NCI-H2171 treated with DMSO at 0.1 percent for 48 hours (cell line): ENCODE data around the gene PCDHB14.
"Not testable (repeated sequence)": the region's sequence is repeated elsewhere in the genome, so short reads cannot be mapped to it uniquely, and the experiment has no call there.

Experiments used
- DNase-seq: peaks from one replicate; lab custom pipeline; 2025; lab: John Stamatoyannopoulos, UW

Gene PCDHB14

GRCh38 chr5:141210281-141210680 is 12.9 kb upstream of the PCDHB14 start:
- not testable (repeated sequence) for DNase-seq

- not testable (repeated sequence) for DNase-seq
These were observed 12.3 kb upstream of the PCDHB14 start for GRCh38 chr5:141210849-141211248.

GRCh38 chr5:141213656-141214339 is 9.3 kb upstream of the PCDHB14 start, which contains the start of gene PCDHB13:
Gene PCDHB13, plus strand, starts transcription at chr5:141213919. Its CDS starts 205 bp downstream, at chr5:141214124.
- DNase-seq: not testable (repeated sequence)

GRCh38 chr5:141214583-141214982 is 8.6 kb upstream of the PCDHB14 start:
- DNase-seq: not testable (repeated sequence)

- DNase-seq: not testable (repeated sequence)
These were observed 7.6 kb upstream of the PCDHB14 start for GRCh38 chr5:141215504-141215903.

GRCh38 chr5:141216035-141216434 is 7.1 kb upstream of the PCDHB14 start:
- DNase-seq: not testable (repeated sequence)

GRCh38 chr5:141224844-141225243 is 1.7 kb downstream of the PCDHB14 start:
- not testable (repeated sequence) for DNase-seq

GRCh38 chr5:141225421-141225820 is 2.3 kb downstream of the PCDHB14 start:
- DNase-seq: not testable (repeated sequence)

GRCh38 chr5:141234109-141234667 is 11.0 kb downstream of the PCDHB14 start:
- DNase-seq: no peak

GRCh38 chr5:141235922-141236321 is 12.8 kb downstream of the PCDHB14 start:
- not testable (repeated sequence) for DNase-seq

- DNase-seq: no peak
These were observed 13.6 kb downstream of the PCDHB14 start for GRCh38 chr5:141236516-141237313.

- DNase-seq: no peak
These were observed 18.4 kb downstream of the PCDHB14 start for GRCh38 chr5:141241496-141241895.

- DNase-seq: no peak
These were observed 22.1 kb downstream of the PCDHB14 start, which contains the start of gene PCDHB15 for GRCh38 chr5:141245250-141245717. Gene PCDHB15, plus strand, starts transcription at chr5:141245395. Its CDS starts 184 bp downstream, at chr5:141245579.

GRCh38 chr5:141246971-141247370 is 23.8 kb downstream of the PCDHB14 start:
- DNase-seq: not testable (repeated sequence)

GRCh38 chr5:141247434-141247833 is 24.3 kb downstream of the PCDHB14 start:
- DNase-seq: not testable (repeated sequence)

- DNase-seq: peak; percentile 18
These were observed 27.4 kb downstream of the PCDHB14 start for GRCh38 chr5:141250576-141250975.

GRCh38 chr5:141258464-141258863 is 35.3 kb downstream of the PCDHB14 start:
- no peak for DNase-seq

- DNase-seq: no peak
These were observed 35.8 kb downstream of the PCDHB14 start for GRCh38 chr5:141258948-141259347.

GRCh38 chr5:141260458-141261237 is 37.5 kb downstream of the PCDHB14 start:
- peak; percentile 5 for DNase-seq

- DNase-seq: no peak
These were observed 38.0 kb downstream of the PCDHB14 start for GRCh38 chr5:141261238-141261546.

GRCh38 chr5:141269195-141269594 is 46.1 kb downstream of the PCDHB14 start:
- no peak for DNase-seq

GRCh38 chr5:141272906-141273305 is 49.8 kb downstream of the PCDHB14 start:
- DNase-seq: no peak
